Activated CD8-positive, alpha-beta memory T cell treated with anti-CD3 and anti-CD28 coated beads for 24 hours (primary cell): ENCODE data around the gene APBA1.
"Not testable (repeated sequence)": the region's sequence is repeated elsewhere in the genome, so short reads cannot be mapped to it uniquely, and the experiment has no call there.

Experiments
- DNase-seq: peaks from one replicate; pipeline ENCODE4 v3.0.0-alpha.2; 2020

APBA1 gene

DNA sequence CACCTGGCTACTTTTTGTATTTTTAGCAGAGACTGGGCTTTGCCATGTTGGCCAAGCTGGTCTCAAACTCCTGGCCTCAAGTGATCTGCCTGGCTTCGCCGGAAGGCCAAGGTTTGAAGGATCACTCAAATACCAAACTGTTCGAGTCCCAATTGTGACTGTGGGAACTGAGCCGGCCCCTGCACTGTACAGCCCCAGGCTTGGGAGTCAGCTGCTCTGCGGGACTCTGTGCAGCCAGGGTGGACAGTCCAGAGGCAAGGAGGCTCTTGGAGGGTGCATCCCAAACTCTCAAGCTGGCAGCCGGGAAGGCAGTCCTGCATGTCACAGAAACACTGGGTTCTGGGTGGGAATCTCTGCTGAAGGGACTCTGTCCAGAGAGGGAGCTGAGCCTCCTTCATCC lies 238.2 kb downstream of the APBA1 start:
- no peak for DNase-seq

- DNase-seq: no peak
These were observed 238.8 kb downstream of the APBA1 start for GRCh38 chr9:69433392-69433791.

- no peak for DNase-seq
These were observed 239.5 kb downstream of the APBA1 start for GRCh38 chr9:69432623-69433022.

DNA sequence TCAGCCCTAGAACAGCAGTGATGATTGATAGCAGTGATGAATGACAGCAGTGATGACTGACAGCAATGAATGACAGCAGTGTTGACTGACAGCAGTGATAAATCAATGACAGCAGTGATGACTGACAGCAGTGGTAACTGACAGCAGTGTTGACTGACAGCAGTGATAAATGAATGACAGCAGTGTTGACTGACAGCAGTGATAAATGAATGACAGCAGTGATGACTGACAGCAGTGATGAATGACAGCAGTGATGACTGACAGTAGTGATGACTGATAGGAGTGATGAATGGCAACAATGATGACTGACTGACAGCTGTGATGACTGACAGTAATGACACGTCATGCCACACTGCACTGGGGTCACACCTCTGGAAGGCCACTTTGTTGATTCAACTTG lies 240.4 kb downstream of the APBA1 start:
- DNase-seq: no peak

- no peak for DNase-seq
These were observed 241.0 kb downstream of the APBA1 start for GRCh38 chr9:69431203-69431602.

- no peak for DNase-seq
These were observed 242.0 kb downstream of the APBA1 start for GRCh38 chr9:69430206-69430605.

- DNase-seq: no peak
These were observed 242.9 kb downstream of the APBA1 start for GRCh38 chr9:69429281-69429680.

GRCh38 chr9:69428017-69428785 lies 244.0 kb downstream of the APBA1 start:
- no peak for DNase-seq

GRCh38 chr9:69427286-69427685 lies 244.9 kb downstream of the APBA1 start:
- DNase-seq: no peak

- no peak for DNase-seq
These were observed 246.9 kb downstream of the APBA1 start for GRCh38 chr9:69425136-69425801.

DNA sequence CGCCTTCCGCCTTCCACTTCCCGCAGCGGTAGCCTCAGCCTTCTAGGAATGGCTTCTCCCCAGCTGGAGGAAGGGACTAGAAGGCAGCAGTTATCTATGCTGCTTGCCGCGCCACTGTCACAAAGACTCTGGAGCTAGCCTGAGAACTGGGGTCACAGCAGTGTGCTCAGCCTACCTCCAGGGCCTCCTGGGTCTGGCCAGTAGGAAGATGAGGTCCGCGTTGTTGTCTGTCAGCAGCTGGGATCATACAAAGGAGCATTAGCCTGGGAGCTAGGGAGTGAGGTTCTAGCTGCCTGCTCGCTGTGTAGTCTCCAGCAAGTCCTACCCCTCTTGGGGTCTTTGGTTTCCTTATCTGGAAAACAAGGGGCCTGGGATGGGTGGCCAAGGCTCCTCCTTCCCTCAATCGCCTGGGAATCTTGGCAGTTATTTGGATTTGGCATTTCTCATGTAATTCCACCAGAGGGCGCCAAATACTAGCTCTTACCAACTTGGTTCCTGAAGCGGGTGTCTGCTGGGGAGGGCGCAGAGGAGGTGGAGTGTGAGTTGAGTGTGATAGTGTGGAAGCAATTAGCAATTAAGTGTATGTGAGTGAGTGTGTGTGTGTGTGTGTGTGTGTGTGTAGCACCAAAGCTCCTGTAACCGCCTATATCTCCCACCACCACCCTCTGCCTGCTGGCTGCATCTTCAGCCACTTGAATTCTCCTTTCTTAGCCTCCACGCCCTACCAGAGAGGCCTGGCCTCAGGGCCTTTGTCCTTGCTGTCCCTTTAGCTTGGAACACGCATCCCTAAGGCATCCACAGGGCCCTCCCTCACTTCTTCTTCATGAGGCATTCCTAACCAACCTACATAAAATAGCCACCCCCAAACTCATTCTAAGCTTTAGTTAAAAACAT lies 250.0 kb downstream of the APBA1 start:
- DNase-seq: peak; percentile 67

- no peak for DNase-seq
These were observed 251.4 kb downstream of the APBA1 start for GRCh38 chr9:69420611-69421270.

GRCh38 chr9:69412741-69413150 lies 259.4 kb downstream of the APBA1 start:
- no peak for DNase-seq

GRCh38 chr9:69411931-69412740 lies 260.0 kb downstream of the APBA1 start:
- no peak for DNase-seq

- DNase-seq: no peak
These were observed 260.9 kb downstream of the APBA1 start for GRCh38 chr9:69411246-69411645.

DNA sequence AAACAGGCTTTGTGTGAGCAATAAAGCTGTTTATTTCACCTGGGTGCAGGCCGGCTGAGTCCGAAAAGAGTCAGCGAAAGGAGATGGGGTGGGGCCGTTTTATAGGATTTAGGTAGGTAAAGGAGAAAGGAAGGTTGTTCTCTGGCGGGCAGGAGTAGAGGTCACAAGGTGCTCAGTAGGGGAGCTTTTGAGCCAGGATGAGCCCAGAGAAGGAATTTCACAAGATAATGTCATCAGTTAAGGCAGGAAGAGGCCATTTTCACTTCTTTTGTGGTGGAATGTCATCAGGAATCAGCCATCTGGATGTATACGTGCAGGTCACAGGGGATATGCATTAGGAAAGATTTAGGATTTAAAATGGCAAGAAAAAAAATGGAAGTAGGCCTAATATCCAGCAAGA lies 262.2 kb downstream of the APBA1 start:
- DNase-seq: not testable (repeated sequence)

DNA sequence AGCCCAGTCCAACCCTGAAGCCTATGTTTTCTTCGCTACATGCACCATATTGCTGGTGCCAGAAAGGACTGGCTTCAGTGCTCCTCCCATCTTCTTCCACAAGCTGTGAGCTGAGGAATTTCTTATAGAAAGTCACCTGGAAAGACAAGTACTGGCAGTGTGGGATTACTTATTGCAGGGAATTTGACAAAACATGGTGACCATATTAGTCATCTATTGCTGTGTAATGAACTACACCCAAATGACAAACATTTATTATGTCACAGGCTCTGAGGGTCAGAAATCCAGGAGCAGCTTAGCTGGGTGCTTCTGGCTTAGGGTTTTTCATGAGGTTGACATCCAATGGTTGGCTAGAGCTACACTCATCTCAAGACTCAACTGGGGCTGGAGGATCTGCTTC lies 271.7 kb downstream of the APBA1 start:
- no peak for DNase-seq

GRCh38 chr9:69397384-69398214 lies 274.6 kb downstream of the APBA1 start:
- no peak for DNase-seq

DNA sequence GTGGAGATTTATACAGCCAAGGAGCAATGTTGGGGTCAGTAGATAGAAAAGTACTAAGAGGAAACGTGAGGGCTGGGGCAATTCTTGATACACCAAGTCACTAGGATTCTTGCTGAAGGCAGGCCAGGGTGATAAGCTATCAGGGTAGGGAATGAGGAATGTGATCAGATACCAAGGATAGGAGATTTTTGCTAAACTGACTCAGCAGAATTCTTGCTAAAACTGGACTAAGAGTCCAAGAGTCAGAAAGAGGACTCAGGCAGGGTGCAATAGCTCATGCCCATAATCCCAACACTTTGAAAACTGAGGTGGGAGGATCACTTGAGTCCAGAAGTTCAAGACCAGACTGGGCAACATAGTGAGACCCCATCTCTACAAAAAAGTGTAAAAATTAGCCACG lies 275.4 kb downstream of the APBA1 start:
- no peak for DNase-seq

- no peak for DNase-seq
These were observed 276.5 kb downstream of the APBA1 start for GRCh38 chr9:69395718-69396117.

DNA sequence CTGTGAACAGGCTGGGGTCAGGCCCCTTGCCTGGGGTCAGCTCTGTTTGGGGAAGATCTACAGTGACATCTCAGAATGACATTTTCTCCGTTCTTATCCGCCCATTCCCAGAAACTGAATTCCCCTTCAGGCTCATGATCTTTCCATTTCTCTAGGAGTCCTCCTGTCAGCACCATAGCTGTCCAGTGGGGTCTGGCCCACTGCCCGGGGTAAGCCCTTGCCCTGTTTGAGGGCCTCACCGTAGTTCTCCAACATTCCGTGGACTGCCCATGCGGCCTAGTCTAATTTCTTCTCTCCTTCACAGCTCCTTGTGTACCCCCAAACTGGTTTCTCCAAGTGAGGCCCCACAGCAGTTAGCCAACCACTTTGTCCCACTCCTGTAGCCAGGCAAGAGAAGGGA lies 278.7 kb downstream of the APBA1 start:
- no peak for DNase-seq
